Sigmoid colon (tissue), 7 donors: ENCODE data around the gene HAUS5. TPM values are rescaled to one million over a fixed set of nuclear protein-coding genes. Genes with fewer than 3 reads are reported as not detected.

Experiments used
- DNase-seq: peaks from one replicate; pipeline ENCODE4 v3.0.0-alpha.2; 2019
- H3K27ac ChIP-seq, 4 donors: fragments of 200-600 bp; sonication (generic); one replicate each; pipeline ENCODE4 v1.5.1; 2016 to 2019; ENCODE audit warnings: mild to moderate bottlenecking in 1 of 4
- H3K27me3 ChIP-seq, 3 donors: fragments of 200-600 bp; sonication (generic); one replicate each; pipeline ENCODE4 v1.5.1; 2019; ENCODE audit warnings: mild to moderate bottlenecking in 1 of 3
- H3K36me3 ChIP-seq, 4 donors: fragments of 200-600 bp; sonication (generic); one replicate each; pipeline ENCODE4 v1.5.1; 2016 to 2019
- H3K4me1 ChIP-seq, 4 donors: fragments of 200-600 bp; sonication (generic); one replicate each; pipeline ENCODE4 v1.5.1; 2017 to 2019
- H3K4me3 ChIP-seq, 4 donors: fragments of 200-600 bp; sonication (generic); one replicate each; pipeline ENCODE4 v1.5.1; 2017 to 2019; ENCODE audit warnings: mild to moderate bottlenecking in 2 of 4, moderate library complexity in 1 of 4
- H3K9me3 ChIP-seq, 4 donors: fragments of 200-600 bp in 3 of 4; sonication (generic) in 3 of 4; one replicate each; pipeline versions ENCODE4 v1.5.1 to v1.6.1; 2013 to 2019
- EP300 ChIP-seq, 4 donors: sonication (generic); formaldehyde crosslinking; IDR thresholded peaks; one replicate each; pipeline ENCODE4 v1.6.1; 2017; ENCODE audit warnings: antibody characterized with exemption in 4 of 4
- POLR2A ChIP-seq, 2 donors: fragments of 450-650 bp; IDR thresholded peaks; one replicate each; pipeline ENCODE4 v1.6.1; 2016; ENCODE audit warnings: antibody characterized with exemption in 2 of 2, mild to moderate bottlenecking in 2 of 2, moderate library complexity in 2 of 2
- POLR2AphosphoS5 ChIP-seq, 4 donors: sonication (generic); formaldehyde crosslinking; IDR thresholded peaks; one replicate each; pipeline ENCODE4 v1.6.1; 2017; ENCODE audit warnings: antibody characterized with exemption in 4 of 4
- WGBS, 2 donors: extraction: QIAGEN DNeasy Blood & Tissue Kit; methylation state at CpG; one replicate each; pipeline ENCODE4 v1.1.7; 2013; 5-methylcytosine and 5-hydroxymethylcytosine counted together
- intact Hi-C: fragments of 100-400 bp; cut with DNase I; formaldehyde crosslinking; loops from one replicate; pipeline ENCODE4 v1.15.1; 2023
- polyA plus RNA-seq, 3 donors: library from polyadenylated mRNA; stranded (reverse); fragments of 200-250 nt; gene quantifications; one replicate each; pipeline ENCODE4 v1.2.3, GENCODE V29; 2013
- total RNA-seq, 4 donors: library from RNA; depleted of rRNA; stranded (reverse); fragments of >200 nt; gene quantifications; one replicate each; pipeline ENCODE4 v1.1.0, GENCODE V29; 2016
- TF ChIP-seq, protein P1 (sequence below), 4 experiments: fragments of 450-650 bp in 3 of 4; fragments of 200-600 bp in 1 of 4; IDR thresholded peaks; one replicate each; pipeline ENCODE4 v1.5.1; 2016 to 2019; ENCODE audit warnings: antibody characterized with exemption in 4 of 4, mild to moderate bottlenecking in 3 of 4, moderate library complexity in 2 of 4
- donor health status: healthy with polysubstance abuse.
- donor health status: Bipolar disorder and iron deficiency.
- donor health status: healthy.

The HAUS5 gene
- total and polyA plus RNA-seq, 7 donors = 1.2 to 14.8 (median 5.6) TPM

GRCh38 chr19:35639863-35640262 is 27.3 kb downstream of the HAUS5 start:
- WGBS, 2 donors = 83 to 90% methylated on average over 8 of the region's 8 CpGs
- TF ChIP-seq POLR2A (IDR thresholded peaks at IDR 0.05) (no peak), EP300 (IDR thresholded peaks at IDR 0.05) (no peak), POLR2AphosphoS5 (IDR thresholded peaks at IDR 0.05) (no peak)
- TF ChIP-seq, protein P1, sequence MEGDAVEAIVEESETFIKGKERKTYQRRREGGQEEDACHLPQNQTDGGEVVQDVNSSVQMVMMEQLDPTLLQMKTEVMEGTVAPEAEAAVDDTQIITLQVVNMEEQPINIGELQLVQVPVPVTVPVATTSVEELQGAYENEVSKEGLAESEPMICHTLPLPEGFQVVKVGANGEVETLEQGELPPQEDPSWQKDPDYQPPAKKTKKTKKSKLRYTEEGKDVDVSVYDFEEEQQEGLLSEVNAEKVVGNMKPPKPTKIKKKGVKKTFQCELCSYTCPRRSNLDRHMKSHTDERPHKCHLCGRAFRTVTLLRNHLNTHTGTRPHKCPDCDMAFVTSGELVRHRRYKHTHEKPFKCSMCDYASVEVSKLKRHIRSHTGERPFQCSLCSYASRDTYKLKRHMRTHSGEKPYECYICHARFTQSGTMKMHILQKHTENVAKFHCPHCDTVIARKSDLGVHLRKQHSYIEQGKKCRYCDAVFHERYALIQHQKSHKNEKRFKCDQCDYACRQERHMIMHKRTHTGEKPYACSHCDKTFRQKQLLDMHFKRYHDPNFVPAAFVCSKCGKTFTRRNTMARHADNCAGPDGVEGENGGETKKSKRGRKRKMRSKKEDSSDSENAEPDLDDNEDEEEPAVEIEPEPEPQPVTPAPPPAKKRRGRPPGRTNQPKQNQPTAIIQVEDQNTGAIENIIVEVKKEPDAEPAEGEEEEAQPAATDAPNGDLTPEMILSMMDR (IDR thresholded peaks at IDR 0.05) = no peak
- no peak for DNase-seq
- Histone ChIP-seq H3K4me3 (no peak overlapping the region), H3K9me3 (no peaks in the 10 kb centered on the region), H3K4me1 (peaks cover 0 to 33% (median 25%) of the 10 kb centered on the region in 4 donors), H3K27me3 (no peaks in the 10 kb centered on the region), H3K27ac (no peak overlapping the region), H3K36me3 (peaks cover 21 to 34% (median 24%) of the 10 kb centered on the region in 4 donors)
- intact Hi-C loops = loop anchor here (5.0 to 10.0 kb wide), 2 partner anchors 62 to 965 kb away; partner anchors contain the start of genes SCGB2B2, ZBTB32 and ZNF302

DNA sequence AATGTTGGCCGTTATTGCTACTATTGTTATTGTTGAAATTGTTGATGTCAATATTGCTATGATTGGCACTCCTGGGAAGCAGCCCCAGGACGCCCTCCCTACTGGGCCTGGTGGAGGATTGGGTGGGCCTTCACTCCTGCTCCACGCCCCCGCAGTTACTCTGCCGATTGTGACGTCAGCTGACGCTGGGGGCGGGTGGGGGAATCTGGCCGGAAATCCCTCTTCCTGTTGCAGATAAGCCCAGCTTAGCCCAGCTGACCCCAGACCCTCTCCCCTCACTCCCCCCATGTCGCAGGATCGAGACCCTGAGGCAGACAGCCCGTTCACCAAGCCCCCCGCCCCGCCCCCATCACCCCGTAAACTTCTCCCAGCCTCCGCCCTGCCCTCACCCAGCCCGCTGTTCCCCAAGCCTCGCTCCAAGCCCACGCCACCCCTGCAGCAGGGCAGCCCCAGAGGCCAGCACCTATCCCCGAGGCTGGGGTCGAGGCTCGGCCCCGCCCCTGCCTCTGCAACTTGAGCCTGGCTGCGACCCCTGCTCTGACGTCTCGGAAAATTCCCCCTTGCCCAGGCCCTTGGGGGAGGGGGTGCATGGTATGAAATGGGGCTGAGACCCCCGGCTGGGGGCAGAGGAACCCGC is 29.1 kb downstream of the HAUS5 start, which contains the start of gene ETV2:
Gene ETV2, plus strand, starts transcription at position 231 of the 637 bp plus-strand sequence. CDS start 716 bp downstream, outside the sequence.
- intact Hi-C loops = loop anchor here (2.0 to 10.0 kb wide), 3 partner anchors 13 to 967 kb away; partner anchors contain the start of genes RBM42, SCGB2B2, ZBTB32 and ZNF302
- H3K4me1 ChIP-seq = peaks cover 0 to 39% (median 32%) of the 10 kb centered on the region in 4 donors
- no peak within 1 kb of the TSS for H3K27ac ChIP-seq
- peaks cover 12 to 16% (median 13%) of the 10 kb centered on the region in 4 donors for H3K36me3 ChIP-seq
- no peaks in the 10 kb centered on the region for H3K27me3 ChIP-seq
- DNase-seq = no peak
- H3K9me3 ChIP-seq = no peaks in the 10 kb centered on the region
- WGBS, 2 donors = 18 to 30% methylated on average over 28 of the region's 28 CpGs
- no peak within 1 kb of the TSS for H3K4me3 ChIP-seq
- TF ChIP-seq, protein P1 (IDR thresholded peaks at IDR 0.05) = no peak
- TF ChIP-seq EP300 (IDR thresholded peaks at IDR 0.05) = no peak
- TF ChIP-seq POLR2A (IDR thresholded peaks at IDR 0.05) = no peak
- TF ChIP-seq POLR2AphosphoS5 (IDR thresholded peaks at IDR 0.05) = no peak

- DNase-seq = no peak
- Histone ChIP-seq H3K27me3 (no peaks in the 10 kb centered on the region), H3K4me3 (no peak overlapping the region), H3K36me3 (peaks cover 5 to 9% (median 6%) of the 10 kb centered on the region in 4 donors), H3K27ac (no peak overlapping the region), H3K9me3 (no peaks in the 10 kb centered on the region), H3K4me1 (peaks cover 0 to 40% (median 32%) of the 10 kb centered on the region in 4 donors)
- TF ChIP-seq EP300 (IDR thresholded peaks at IDR 0.05) (no peak), POLR2A (IDR thresholded peaks at IDR 0.05) (no peak), POLR2AphosphoS5 (IDR thresholded peaks at IDR 0.05) (no peak)
- TF ChIP-seq, protein P1 (IDR thresholded peaks at IDR 0.05) = no peak
- intact Hi-C loops = loop anchor here (2.0 to 10.0 kb wide), 3 partner anchors 14 to 968 kb away; partner anchors contain the start of genes RBM42, SCGB2B2, ZBTB32 and ZNF302
- 80 to 87% methylated on average over 10 of the region's 10 CpGs for WGBS, 2 donors
These were observed 29.8 kb downstream of the HAUS5 start for GRCh38 chr19:35642312-35642711.

DNA sequence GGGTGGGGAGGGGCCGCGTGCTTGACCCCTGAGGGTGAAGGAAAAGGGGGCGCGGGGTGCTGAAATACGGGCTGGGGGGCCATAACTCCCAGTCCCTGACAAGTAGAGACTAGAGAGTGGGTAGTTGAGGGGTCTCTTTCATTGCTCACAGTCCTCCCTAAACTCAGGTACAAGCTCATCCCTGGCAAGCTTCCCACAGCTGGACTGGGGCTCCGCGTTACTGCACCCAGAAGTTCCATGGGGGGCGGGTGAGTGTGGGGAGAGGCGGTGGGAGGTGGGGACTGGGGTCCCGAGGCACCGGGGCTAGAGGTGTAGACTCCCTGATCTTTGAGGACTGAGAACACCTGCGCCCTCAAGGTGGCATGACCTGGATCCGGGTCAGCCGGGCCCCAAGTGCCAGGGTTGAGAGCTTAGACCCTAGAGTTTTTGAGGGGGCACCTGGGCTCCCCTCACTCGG is 30.3 kb downstream of the HAUS5 start:
- H3K9me3 ChIP-seq = no peaks in the 10 kb centered on the region
- TF ChIP-seq POLR2AphosphoS5 (IDR thresholded peaks at IDR 0.05) = no peak
- TF ChIP-seq EP300 (IDR thresholded peaks at IDR 0.05) = no peak
- TF ChIP-seq POLR2A (IDR thresholded peaks at IDR 0.05) = no peak
- TF ChIP-seq, protein P1 (IDR thresholded peaks at IDR 0.05) = no peak
- no peak for DNase-seq
- 31 to 42% methylated on average over 15 of the region's 15 CpGs for WGBS, 2 donors
- peak overlapping the region; percentile 86 to 94 (median 91) for H3K27ac ChIP-seq
- peaks cover 0 to 4% (median 1%) of the 10 kb centered on the region in 4 donors for H3K36me3 ChIP-seq
- H3K4me1 ChIP-seq = peaks cover 0 to 45% (median 36%) of the 10 kb centered on the region in 4 donors
- intact Hi-C loops = loop anchor here (2.0 to 10.0 kb wide), 3 partner anchors 14 to 968 kb away; partner anchors contain the start of genes RBM42, SCGB2B2, ZBTB32 and ZNF302
- no peaks in the 10 kb centered on the region for H3K27me3 ChIP-seq
- H3K4me3 ChIP-seq = peak overlapping the region; percentile 46 to 60 (median 54)
